HL-60 (cell line): ENCODE results near the gene KCNT2.

Experiments used
- DNase-seq, 2 experiments: peaks; one replicate each; pipeline ENCODE4 v3.0.0-alpha.2; 2010 to 2020; ENCODE audit warnings: low read depth in 1 of 2, low spot score in 1 of 2
- H3K27ac ChIP-seq: fragments of 250-450 bp; sonication (Bioruptor Pico); replicated peaks from 2 replicates; pipeline ENCODE4 v1.5.1; 2020; ENCODE audit warnings: mild to moderate bottlenecking, moderate library complexity
- H3K27me3 ChIP-seq: fragments of 250-450 bp; sonication (Bioruptor Pico); 2 replicates; pipeline ENCODE4 v1.5.1; 2021; ENCODE audit warnings: mild to moderate bottlenecking, moderate library complexity; ENCODE audit not compliant: insufficient read depth, poor library complexity, severe bottlenecking
- H3K4me3 ChIP-seq: replicated peaks from 2 replicates; pipeline ENCODE4 v1.5.1; 2011; ENCODE audit warnings: mild to moderate bottlenecking, control low read depth, low read length; ENCODE audit not compliant: insufficient read depth
- CTCF ChIP-seq: IDR thresholded peaks from one replicate; pipeline ENCODE4 v1.5.1; 2011; ENCODE audit warnings: low read length, control low read depth, inconsistent platforms; ENCODE audit not compliant: insufficient read depth
- GABPA ChIP-seq: IDR thresholded peaks from 2 replicates; pipeline ENCODE4 v1.6.1; 2012; ENCODE audit warnings: low read depth
- POLR2AphosphoS5 ChIP-seq: IDR thresholded peaks from 2 replicates; pipeline ENCODE4 v1.6.1; 2012; ENCODE audit warnings: low read depth
- SPI1 ChIP-seq: IDR thresholded peaks from 2 replicates; pipeline ENCODE4 v1.6.1; 2012; ENCODE audit warnings: low read depth, mild to moderate bottlenecking, borderline replicate concordance
- TF ChIP-seq, protein P1 (sequence below): IDR thresholded peaks from 2 replicates; pipeline ENCODE4 v1.6.1; 2012; ENCODE audit warnings: low read depth; ENCODE audit not compliant: insufficient replicate concordance

The KCNT2 gene

DNA sequence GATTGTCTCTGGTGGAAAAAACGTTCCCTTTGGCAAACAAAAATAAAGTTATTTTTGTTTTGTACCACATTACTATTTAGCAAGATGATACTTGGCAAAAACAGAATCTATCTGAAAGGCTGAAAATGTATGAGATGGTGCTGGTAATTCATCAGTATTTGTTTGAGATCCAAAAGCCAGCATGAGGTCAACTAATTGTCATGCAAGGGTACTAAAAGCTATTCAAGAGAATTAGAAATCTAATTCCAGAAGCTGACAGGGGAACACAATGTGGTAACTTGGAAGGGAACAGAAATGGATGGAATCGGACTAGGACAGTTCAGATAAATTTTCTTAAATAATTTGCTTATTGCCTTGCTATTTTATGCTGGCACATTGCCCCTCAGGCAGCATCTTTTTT, 263.8 kb downstream of the KCNT2 start:
- no peak for DNase-seq
- TF ChIP-seq, protein P1, sequence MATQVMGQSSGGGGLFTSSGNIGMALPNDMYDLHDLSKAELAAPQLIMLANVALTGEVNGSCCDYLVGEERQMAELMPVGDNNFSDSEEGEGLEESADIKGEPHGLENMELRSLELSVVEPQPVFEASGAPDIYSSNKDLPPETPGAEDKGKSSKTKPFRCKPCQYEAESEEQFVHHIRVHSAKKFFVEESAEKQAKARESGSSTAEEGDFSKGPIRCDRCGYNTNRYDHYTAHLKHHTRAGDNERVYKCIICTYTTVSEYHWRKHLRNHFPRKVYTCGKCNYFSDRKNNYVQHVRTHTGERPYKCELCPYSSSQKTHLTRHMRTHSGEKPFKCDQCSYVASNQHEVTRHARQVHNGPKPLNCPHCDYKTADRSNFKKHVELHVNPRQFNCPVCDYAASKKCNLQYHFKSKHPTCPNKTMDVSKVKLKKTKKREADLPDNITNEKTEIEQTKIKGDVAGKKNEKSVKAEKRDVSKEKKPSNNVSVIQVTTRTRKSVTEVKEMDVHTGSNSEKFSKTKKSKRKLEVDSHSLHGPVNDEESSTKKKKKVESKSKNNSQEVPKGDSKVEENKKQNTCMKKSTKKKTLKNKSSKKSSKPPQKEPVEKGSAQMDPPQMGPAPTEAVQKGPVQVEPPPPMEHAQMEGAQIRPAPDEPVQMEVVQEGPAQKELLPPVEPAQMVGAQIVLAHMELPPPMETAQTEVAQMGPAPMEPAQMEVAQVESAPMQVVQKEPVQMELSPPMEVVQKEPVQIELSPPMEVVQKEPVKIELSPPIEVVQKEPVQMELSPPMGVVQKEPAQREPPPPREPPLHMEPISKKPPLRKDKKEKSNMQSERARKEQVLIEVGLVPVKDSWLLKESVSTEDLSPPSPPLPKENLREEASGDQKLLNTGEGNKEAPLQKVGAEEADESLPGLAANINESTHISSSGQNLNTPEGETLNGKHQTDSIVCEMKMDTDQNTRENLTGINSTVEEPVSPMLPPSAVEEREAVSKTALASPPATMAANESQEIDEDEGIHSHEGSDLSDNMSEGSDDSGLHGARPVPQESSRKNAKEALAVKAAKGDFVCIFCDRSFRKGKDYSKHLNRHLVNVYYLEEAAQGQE = no peak
- no peak for TF ChIP-seq SPI1
- TF ChIP-seq POLR2AphosphoS5 = no peak
- TF ChIP-seq GABPA = no peak
- TF ChIP-seq CTCF = no peak
- Histone ChIP-seq H3K27me3 (no peaks in the 10 kb centered on the region), H3K4me3 (no peak overlapping the region), H3K27ac (no peak overlapping the region)

DNA sequence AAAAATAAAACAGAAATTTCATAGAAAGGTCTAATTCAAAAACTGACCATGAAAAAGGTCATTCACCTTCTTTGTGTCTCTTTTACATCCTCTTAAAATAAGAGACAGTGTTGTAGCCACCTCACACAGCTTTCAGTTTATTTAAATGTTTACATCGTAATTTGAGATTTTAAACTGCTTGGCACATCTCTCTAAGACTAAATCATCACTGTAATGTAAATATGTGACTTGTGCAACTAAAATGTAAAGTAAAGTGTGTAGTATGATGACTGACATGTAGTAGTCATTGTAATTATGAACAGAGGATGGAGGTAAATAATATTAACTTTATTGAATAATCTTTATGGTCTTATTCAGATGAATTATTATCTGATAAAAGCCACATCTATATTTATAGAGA, 283.9 kb downstream of the KCNT2 start:
- TF ChIP-seq POLR2AphosphoS5 = no peak
- TF ChIP-seq SPI1 = no peak
- TF ChIP-seq CTCF = no peak
- TF ChIP-seq, protein P1 = no peak
- no peak overlapping the region for H3K27ac ChIP-seq
- H3K27me3 ChIP-seq = no peaks in the 10 kb centered on the region
- no peak for DNase-seq
- H3K4me3 ChIP-seq = no peak overlapping the region

- TF ChIP-seq POLR2AphosphoS5 (no peak), CTCF (no peak), GABPA (no peak), SPI1 (no peak)
- TF ChIP-seq, protein P1 = no peak
- no peak for DNase-seq
- Histone ChIP-seq H3K27me3 (no peaks in the 10 kb centered on the region), H3K27ac (no peak overlapping the region), H3K4me3 (no peak overlapping the region)
Measured at GRCh38 chr1:196323869-196324268, 284.4 kb downstream of the KCNT2 start.
